OCI-LY1 (cell line): ENCODE data around the gene PARS2.

ENCODE experiments used
- EZH2 ChIP-seq: fragments of 200-600 bp; sonication (generic), shearing (Covaris generic); IDR thresholded peaks from 2 replicates; pipeline ENCODE4 v1.8.0; 2017; ENCODE audit warnings: borderline replicate concordance, mixed run types, mild to moderate bottlenecking, antibody characterized with exemption, low read length, moderate library complexity, mixed read lengths
- TF ChIP-seq, protein P1 (sequence below): fragments of 200-600 bp; sonication (generic), shearing (Covaris generic); IDR thresholded peaks from 2 replicates; pipeline ENCODE4 v1.5.1; 2017; ENCODE audit warnings: mild to moderate bottlenecking, antibody characterized with exemption, low read length, moderate library complexity, mixed read lengths

DNA sequence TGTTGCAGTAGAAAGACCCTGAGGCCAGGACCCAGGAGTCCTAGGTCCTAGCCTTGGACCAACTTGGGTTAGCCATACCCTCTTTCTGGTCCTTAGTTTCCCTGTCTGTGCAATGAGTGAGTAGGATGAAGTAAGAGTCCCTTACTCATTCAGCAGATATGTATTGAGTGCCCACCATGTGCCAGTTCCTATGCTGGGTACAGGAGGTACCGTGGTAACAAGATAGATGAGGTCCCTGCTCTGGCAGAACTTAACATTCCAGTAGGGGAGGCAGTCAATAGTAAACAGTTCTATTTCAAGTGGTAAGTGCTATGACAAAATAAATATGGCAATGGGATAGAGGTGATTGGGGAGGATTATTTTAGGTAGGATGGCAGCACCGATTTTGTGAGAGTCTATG, 18.3 kb upstream of the PARS2 start:
- no peak for TF ChIP-seq EZH2
- TF ChIP-seq, protein P1, sequence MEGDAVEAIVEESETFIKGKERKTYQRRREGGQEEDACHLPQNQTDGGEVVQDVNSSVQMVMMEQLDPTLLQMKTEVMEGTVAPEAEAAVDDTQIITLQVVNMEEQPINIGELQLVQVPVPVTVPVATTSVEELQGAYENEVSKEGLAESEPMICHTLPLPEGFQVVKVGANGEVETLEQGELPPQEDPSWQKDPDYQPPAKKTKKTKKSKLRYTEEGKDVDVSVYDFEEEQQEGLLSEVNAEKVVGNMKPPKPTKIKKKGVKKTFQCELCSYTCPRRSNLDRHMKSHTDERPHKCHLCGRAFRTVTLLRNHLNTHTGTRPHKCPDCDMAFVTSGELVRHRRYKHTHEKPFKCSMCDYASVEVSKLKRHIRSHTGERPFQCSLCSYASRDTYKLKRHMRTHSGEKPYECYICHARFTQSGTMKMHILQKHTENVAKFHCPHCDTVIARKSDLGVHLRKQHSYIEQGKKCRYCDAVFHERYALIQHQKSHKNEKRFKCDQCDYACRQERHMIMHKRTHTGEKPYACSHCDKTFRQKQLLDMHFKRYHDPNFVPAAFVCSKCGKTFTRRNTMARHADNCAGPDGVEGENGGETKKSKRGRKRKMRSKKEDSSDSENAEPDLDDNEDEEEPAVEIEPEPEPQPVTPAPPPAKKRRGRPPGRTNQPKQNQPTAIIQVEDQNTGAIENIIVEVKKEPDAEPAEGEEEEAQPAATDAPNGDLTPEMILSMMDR = no peak
